Activated B cell treated with CpG ODN at 0.5 μM for 24 hours (primary cell): ENCODE measurements around the gene PDIK1L. TPM values are rescaled to one million over a fixed set of nuclear protein-coding genes. Genes with fewer than 3 reads are reported as not detected.

Experiments
- ATAC-seq: fragments of 200-7000 bp; cut with Tn5 transposase; one replicate; pipeline ENCODE4 v1.10.0; 2021; ENCODE audit warnings: low read depth, mild to moderate bottlenecking, moderate library complexity
- CTCF ChIA-PET: fragments of 350-600 bp; sonication (Branson Sonifier 250); formaldehyde crosslinking; loops from one replicate; lab custom pipeline; 2021; ENCODE audit warnings: antibody characterized with exemption; lab: Charles Lee
- POLR2A ChIA-PET: fragments of 350-600 bp; sonication (Branson Sonifier 250); formaldehyde crosslinking; loops from one replicate; lab custom pipeline; 2021; ENCODE audit warnings: antibody characterized with exemption; lab: Charles Lee
- DNase-seq: peaks from one replicate; pipeline ENCODE4 v3.0.0; 2022
- H3K27ac Mint-ChIP-seq: one replicate; pipeline ENCODE4 v1.8.0; 2020; ENCODE audit warnings: mixed read lengths
- H3K27me3 Mint-ChIP-seq: one replicate; pipeline ENCODE4 v1.8.0; 2021; ENCODE audit warnings: mixed read lengths
- H3K36me3 Mint-ChIP-seq: one replicate; pipeline ENCODE4 v1.8.0; 2021; ENCODE audit warnings: low read depth, mixed read lengths
- H3K4me1 Mint-ChIP-seq: one replicate; pipeline ENCODE4 v1.8.0; 2021; ENCODE audit warnings: mixed read lengths
- H3K4me3 Mint-ChIP-seq: one replicate; pipeline ENCODE4 v1.8.0; 2020; ENCODE audit warnings: mild to moderate bottlenecking, mixed read lengths
- H3K9me3 Mint-ChIP-seq: one replicate; pipeline ENCODE4 v1.8.0; 2020; ENCODE audit warnings: mixed read lengths
- intact Hi-C: fragments of 100-400 bp; cut with micrococcal nuclease; formaldehyde crosslinking; loops from one replicate; pipeline ENCODE4 v1.15.1; 2024
- total RNA-seq: library from RNA; stranded (reverse); gene quantifications from 2 replicates; pipeline ENCODE4 v1.2.3, GENCODE V29; 2022
- TF ChIP-seq, protein P1 (sequence below): fragments of 200-600 bp; IDR thresholded peaks from one replicate; pipeline ENCODE4 v1.8.0; 2022; ENCODE audit warnings: antibody characterized with exemption, mild to moderate bottlenecking

Gene PDIK1L
- total RNA-seq, 1 donor from 2014 or later = 10.5 TPM

DNA sequence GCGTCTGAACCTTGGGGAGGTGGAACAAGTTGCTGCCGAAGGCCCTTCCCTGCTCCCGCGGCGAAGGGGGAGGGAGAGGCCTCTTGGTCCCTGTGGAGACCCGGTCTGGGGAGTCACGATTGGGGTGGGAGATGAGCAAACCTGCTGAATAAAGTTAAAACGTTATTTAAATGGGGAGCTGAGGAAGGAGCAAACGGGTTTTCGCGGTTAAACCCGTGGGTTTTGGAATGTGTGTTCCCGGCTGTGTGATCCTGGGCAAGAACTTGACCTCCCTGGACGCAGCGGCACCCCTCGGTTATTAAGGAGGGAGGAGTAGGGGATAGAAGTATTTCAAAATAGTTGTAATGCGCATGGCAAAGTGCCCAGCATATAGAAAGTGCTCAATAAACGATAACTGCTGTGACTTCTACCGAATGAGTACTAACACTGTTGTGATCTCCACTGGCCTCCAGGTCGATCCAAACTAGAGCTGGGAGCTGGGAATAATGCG is 50.6 kb downstream of the PDIK1L start:
- CTCF ChIA-PET = interaction anchor here (0.8 to 1.0 kb wide), 3 partner anchors 12 to 58 kb away, joined by 3 to 5 read pairs (median 3); no protein-coding TSS in a partner anchor
- ATAC-seq (no peak), DNase-seq (no peak)
- intact Hi-C loops = loop anchor here (5.0 kb wide), 2 partner anchors 125 to 255 kb away; partner anchors contain the start of gene STMN1
- TF ChIP-seq, protein P1, sequence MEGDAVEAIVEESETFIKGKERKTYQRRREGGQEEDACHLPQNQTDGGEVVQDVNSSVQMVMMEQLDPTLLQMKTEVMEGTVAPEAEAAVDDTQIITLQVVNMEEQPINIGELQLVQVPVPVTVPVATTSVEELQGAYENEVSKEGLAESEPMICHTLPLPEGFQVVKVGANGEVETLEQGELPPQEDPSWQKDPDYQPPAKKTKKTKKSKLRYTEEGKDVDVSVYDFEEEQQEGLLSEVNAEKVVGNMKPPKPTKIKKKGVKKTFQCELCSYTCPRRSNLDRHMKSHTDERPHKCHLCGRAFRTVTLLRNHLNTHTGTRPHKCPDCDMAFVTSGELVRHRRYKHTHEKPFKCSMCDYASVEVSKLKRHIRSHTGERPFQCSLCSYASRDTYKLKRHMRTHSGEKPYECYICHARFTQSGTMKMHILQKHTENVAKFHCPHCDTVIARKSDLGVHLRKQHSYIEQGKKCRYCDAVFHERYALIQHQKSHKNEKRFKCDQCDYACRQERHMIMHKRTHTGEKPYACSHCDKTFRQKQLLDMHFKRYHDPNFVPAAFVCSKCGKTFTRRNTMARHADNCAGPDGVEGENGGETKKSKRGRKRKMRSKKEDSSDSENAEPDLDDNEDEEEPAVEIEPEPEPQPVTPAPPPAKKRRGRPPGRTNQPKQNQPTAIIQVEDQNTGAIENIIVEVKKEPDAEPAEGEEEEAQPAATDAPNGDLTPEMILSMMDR = no peak
- Mint-ChIP-seq H3K4me3 (peak overlapping the region; percentile 59), H3K36me3 (no peaks in the 10 kb centered on the region), H3K27me3 (peaks cover 24% of the 10 kb centered on the region), H3K4me1 (peaks cover 13% of the 10 kb centered on the region), H3K27ac (no peak overlapping the region), H3K9me3 (no peaks in the 10 kb centered on the region)
- POLR2A ChIA-PET = no interaction called here

GRCh38 chr1:26163684-26164035 is 52.0 kb downstream of the PDIK1L start:
- Mint-ChIP-seq H3K27me3 (peaks cover 17% of the 10 kb centered on the region), H3K27ac (no peak overlapping the region), H3K4me3 (peak overlapping the region; percentile 15), H3K36me3 (no peaks in the 10 kb centered on the region), H3K4me1 (peaks cover 13% of the 10 kb centered on the region), H3K9me3 (no peaks in the 10 kb centered on the region)
- CTCF ChIA-PET = no interaction called here
- intact Hi-C loops = loop anchor here (1.0 to 5.0 kb wide), 3 partner anchors 58 to 256 kb away; partner anchors contain the start of gene STMN1
- DNase-seq (no peak), ATAC-seq (no peak)
- TF ChIP-seq, protein P1 = no peak
- POLR2A ChIA-PET = interaction anchor here (0.6 kb wide), 1 partner anchor 156 kb away, joined by 8 read pairs; no protein-coding TSS in a partner anchor

GRCh38 chr1:26164036-26164860 is 52.6 kb downstream of the PDIK1L start:
- intact Hi-C loops = loop anchor here (1.0 to 5.0 kb wide), 3 partner anchors 59 to 257 kb away; partner anchors contain the start of gene STMN1
- Mint-ChIP-seq H3K4me1 (peaks cover 13% of the 10 kb centered on the region), H3K36me3 (no peaks in the 10 kb centered on the region), H3K27me3 (peaks cover 14% of the 10 kb centered on the region), H3K4me3 (peak overlapping the region; percentile 56), H3K9me3 (no peaks in the 10 kb centered on the region), H3K27ac (no peak overlapping the region)
- ATAC-seq (peak; percentile 70), DNase-seq (peak; percentile 74)
- TF ChIP-seq, protein P1 = no peak
- ChIA-PET CTCF (no interaction called here), POLR2A (interaction anchor here (0.6 kb wide), 1 partner anchor 281 kb away, joined by 8 read pairs; no protein-coding TSS in a partner anchor)

- POLR2A ChIA-PET = interaction anchor here (0.6 kb wide), 1 partner anchor 280 kb away, joined by 8 read pairs; no protein-coding TSS in a partner anchor
- intact Hi-C loops = loop anchor here (1.0 to 5.0 kb wide), 3 partner anchors 60 to 258 kb away; partner anchors contain the start of gene STMN1
- Mint-ChIP-seq H3K4me3 (peak overlapping the region; percentile 56), H3K36me3 (no peaks in the 10 kb centered on the region), H3K9me3 (no peaks in the 10 kb centered on the region), H3K27ac (no peak overlapping the region), H3K27me3 (peaks cover 8% of the 10 kb centered on the region), H3K4me1 (peaks cover 16% of the 10 kb centered on the region)
- DNase-seq (no peak), ATAC-seq (no peak)
- CTCF ChIA-PET = interaction anchor here (0.6 to 1.1 kb wide), 3 partner anchors 120 to 252 kb away, joined by 3 to 5 read pairs (median 4); no protein-coding TSS in a partner anchor
- TF ChIP-seq, protein P1 = no peak
Measured at GRCh38 chr1:26164861-26165842, 53.5 kb downstream of the PDIK1L start.
